ENCODE data around the gene PEX7.
A peak's percentile ranks its signal among the peaks of the same experiment; 100 is the strongest.

DNA sequence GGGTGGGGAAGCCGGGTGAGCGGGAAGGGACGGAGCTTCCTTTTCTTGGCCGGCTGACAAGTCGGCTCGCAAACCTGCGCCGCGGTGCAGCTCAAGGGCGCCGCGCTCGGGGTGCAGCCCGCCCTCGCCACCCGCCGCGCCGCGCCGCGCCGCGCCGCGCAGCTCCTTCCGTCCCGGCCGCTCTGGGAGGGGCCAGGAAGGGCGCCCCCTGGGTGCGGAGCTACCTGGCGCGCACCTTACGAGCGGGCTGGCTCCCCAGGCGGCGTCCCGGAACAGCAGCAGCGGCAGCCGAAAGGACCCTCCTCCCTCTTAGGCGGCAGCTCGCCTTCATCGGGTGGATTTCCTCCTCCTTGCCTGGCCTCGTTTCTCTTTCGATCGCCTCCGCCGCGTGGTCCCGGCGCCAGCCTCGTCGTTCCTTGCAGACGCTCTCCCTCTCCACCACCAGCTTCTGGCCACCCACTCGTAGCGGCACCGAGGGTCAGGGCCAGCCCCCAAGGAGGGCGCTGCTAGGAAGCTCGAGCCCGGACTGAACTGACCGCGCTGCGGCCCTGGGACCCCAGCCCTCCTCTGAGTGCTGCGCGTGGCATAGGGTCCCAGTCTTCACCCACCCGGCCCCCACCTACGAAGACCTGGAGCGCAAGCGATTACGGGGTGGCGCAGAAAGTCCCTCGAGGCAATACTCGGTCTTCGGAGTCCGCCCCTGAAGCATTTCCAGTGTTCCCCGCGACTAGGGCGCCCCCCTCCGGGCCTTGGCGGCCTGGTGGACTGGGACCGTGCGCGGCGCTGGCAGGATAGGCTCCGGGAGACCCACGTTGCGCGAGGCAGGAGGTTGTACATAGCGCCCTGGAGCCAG lies 29.8 kb upstream of the PEX7 start, which contains the start of gene MAP3K5:
- TF ChIP-seq, protein P1, sequence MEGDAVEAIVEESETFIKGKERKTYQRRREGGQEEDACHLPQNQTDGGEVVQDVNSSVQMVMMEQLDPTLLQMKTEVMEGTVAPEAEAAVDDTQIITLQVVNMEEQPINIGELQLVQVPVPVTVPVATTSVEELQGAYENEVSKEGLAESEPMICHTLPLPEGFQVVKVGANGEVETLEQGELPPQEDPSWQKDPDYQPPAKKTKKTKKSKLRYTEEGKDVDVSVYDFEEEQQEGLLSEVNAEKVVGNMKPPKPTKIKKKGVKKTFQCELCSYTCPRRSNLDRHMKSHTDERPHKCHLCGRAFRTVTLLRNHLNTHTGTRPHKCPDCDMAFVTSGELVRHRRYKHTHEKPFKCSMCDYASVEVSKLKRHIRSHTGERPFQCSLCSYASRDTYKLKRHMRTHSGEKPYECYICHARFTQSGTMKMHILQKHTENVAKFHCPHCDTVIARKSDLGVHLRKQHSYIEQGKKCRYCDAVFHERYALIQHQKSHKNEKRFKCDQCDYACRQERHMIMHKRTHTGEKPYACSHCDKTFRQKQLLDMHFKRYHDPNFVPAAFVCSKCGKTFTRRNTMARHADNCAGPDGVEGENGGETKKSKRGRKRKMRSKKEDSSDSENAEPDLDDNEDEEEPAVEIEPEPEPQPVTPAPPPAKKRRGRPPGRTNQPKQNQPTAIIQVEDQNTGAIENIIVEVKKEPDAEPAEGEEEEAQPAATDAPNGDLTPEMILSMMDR (conservative IDR thresholded peaks at IDR 0.05; ENCODE audit: low read depth, low read length) = peak; percentile 68
- TF ChIP-seq EZH2 (IDR thresholded peaks at IDR 0.05; ENCODE audit: low read length, unreplicated experiment) = no peak

Data from PC-3 (cell line).